Measurements from ENCODE around the gene FOXF1.
A peak's percentile ranks its signal among the peaks of the same experiment; 100 is the strongest.

FOXF1 gene

DNA sequence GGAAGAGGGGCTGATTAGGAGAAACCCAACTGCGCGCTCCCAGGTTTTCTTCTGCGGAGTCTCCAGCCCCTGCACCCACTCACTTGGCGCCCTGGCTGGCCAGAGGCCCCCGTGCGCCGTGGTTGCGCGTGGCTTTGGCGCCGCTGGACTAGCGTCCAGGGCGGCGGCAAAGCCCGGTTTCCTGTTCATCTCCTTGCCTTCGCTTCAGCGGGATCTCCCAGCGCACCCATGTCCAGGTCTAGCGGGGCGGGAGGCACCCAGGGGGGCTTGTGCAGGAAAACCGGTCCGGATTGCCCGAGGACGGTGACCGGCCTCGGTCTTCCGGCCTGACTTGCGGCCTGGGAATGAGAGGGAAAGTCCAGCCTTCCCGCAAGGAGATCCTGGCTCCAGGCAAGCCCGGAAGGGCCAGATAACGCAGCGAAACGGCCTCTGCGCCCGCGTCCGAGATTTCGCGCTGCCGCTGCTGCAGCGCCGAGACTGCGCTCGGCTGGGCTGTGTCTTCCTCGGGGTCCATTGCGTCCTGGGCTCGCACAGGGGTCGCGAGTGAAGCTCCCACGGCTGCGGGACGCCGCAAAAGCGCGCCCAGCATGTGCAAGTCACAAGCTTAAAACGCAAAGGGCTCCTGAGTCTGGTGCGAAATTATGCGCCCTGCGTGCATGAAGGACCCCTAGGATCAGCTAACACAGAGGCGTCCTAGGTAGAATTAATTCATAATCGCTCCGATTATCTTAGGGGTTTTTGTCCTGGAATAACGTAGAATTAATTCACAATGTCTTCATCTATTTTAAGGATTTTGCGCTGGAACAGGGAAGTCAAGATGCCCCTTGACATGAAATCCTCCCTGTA is 5.7 kb downstream of the FOXF1 start:
- H3K27ac ChIP-seq: no peak overlapping the region
- TF ChIP-seq, protein P1, sequence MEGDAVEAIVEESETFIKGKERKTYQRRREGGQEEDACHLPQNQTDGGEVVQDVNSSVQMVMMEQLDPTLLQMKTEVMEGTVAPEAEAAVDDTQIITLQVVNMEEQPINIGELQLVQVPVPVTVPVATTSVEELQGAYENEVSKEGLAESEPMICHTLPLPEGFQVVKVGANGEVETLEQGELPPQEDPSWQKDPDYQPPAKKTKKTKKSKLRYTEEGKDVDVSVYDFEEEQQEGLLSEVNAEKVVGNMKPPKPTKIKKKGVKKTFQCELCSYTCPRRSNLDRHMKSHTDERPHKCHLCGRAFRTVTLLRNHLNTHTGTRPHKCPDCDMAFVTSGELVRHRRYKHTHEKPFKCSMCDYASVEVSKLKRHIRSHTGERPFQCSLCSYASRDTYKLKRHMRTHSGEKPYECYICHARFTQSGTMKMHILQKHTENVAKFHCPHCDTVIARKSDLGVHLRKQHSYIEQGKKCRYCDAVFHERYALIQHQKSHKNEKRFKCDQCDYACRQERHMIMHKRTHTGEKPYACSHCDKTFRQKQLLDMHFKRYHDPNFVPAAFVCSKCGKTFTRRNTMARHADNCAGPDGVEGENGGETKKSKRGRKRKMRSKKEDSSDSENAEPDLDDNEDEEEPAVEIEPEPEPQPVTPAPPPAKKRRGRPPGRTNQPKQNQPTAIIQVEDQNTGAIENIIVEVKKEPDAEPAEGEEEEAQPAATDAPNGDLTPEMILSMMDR (IDR thresholded peaks at IDR 0.05): no peak
- no peak for TF ChIP-seq ZFX (IDR thresholded peaks at IDR 0.05; ENCODE audit: borderline replicate concordance)

- H3K27ac ChIP-seq: no peak overlapping the region
- TF ChIP-seq, protein P1 (IDR thresholded peaks at IDR 0.05): no peak
- TF ChIP-seq ZFX (IDR thresholded peaks at IDR 0.05; ENCODE audit: borderline replicate concordance): no peak
Observed at GRCh38 chr16:86516623-86517003, 6.3 kb downstream of the FOXF1 start.

DNA sequence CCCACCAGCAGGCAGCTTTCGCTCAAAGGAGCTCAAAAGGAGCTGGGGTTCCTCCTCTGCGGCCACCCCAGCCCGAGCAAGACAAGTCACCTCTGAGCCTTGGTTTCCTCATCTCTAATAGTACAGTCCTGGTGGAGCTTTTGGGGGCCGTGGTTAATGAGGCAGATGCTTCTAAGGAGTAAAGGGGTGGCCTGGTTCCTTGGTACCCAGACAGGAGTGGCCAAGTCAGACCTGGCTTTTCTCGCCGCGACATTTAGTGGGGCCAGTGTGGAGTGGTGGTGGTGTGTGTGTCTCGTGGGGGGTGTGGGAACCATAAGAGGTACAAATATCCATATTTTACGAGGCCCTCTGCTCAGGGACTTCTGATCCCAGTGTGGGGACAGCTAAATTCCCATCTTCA is 6.7 kb downstream of the FOXF1 start:
- no peak overlapping the region for H3K27ac ChIP-seq
- no peak for TF ChIP-seq ZFX (IDR thresholded peaks at IDR 0.05; ENCODE audit: borderline replicate concordance)
- TF ChIP-seq, protein P1 (IDR thresholded peaks at IDR 0.05): no peak

DNA sequence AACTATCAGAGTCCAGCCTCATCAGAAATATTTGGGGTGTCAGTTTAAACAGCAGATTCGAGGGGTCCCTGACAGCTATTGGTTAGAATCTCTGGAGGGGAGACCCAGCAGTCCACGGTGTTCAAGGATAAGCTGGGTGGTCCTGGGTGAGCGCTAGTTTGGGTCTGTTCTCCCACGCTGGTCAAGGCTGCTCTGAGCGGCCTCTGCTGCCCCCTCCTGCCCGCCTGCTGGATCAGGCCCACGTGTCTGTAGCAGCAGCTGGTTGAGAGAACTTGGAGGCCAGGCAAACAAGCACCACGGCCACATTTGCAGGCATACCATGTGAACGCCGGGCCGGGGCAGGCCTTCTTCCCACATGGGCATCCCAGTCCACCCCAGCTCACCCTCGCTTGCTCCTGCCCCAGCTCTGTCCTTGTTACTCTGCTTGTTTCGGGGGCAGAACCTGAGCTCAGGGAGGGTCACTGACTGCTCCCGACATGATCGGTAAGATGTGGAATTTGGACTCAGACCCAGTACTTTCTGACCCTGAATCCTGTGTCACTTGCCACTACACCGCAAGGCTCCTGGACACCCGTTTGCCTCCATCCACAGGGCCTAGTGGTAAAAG is 7.4 kb downstream of the FOXF1 start:
- TF ChIP-seq, protein P1 (IDR thresholded peaks at IDR 0.05): peak; percentile 89
- no peak for TF ChIP-seq ZFX (IDR thresholded peaks at IDR 0.05; ENCODE audit: borderline replicate concordance)
- H3K27ac ChIP-seq: no peak overlapping the region

DNA sequence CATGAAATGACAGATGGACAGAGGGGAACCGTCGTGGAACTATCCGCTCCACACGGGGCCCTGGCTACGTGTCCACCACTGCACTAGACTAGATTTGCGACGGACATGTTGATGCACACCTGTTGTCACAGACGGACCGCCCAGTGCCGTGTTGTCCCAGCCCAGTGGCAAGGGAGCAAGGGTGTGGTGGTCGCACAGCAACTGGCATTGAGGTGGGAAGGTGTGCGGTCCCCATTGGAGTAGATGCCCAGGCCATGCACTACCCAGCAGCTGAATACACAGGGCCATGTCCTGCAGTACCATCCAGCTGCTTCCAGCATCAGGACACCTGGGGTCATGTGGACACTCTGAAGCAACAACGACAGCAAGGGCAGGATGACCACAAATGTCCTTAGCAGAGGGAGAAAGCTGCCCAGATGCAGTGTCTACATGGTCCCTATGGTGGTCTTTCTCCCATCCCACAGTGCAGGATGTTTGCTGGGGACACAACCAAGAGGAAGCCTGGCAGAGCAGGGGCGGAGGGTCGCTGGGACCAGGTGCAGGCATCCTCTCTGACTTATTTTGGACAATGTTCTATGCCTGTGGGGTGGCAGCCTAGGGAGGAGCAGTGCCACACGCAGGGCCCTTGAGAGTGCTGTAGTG is 8.8 kb downstream of the FOXF1 start:
- H3K27ac ChIP-seq: no peak overlapping the region
- TF ChIP-seq ZFX (IDR thresholded peaks at IDR 0.05; ENCODE audit: borderline replicate concordance): no peak
- TF ChIP-seq, protein P1 (IDR thresholded peaks at IDR 0.05): no peak

DNA sequence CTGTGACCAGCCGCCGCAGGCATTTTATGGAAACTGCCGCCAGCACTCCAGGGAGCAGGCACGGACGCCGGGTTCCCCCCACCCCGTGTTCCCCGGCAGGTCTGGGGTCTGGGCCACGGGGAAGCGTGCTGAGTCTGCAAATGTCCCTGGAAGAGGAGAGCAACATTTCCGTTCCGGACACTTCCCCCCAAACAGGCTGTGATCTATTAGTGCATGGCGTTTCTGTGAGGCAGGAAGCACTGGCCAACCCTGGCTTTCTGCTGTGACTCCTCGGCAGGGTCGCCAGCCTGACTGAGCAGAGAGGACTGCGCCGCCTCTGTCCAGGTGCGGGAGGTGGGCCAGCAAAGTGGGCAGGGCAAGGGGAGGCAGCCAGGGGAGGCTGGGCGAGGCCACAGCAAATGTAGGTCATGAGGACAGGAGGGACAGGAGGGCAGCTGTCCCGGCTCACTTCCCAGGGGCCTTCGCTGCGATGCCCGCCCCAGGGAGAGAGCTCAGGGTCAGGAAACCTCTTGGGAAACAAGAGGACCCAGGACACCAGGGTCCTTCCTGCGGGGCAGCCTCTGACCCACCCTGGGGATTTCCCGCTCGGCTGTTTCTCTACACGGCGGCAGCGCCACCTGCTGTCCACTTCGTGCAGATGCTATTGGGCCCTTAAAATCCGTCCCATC is 9.5 kb downstream of the FOXF1 start:
- TF ChIP-seq, protein P1 (IDR thresholded peaks at IDR 0.05): peak; percentile 95
- no peak for TF ChIP-seq ZFX (IDR thresholded peaks at IDR 0.05; ENCODE audit: borderline replicate concordance)
- no peak overlapping the region for H3K27ac ChIP-seq

Measured in 22Rv1 (cell line).